Stimulated activated CD4-positive, alpha-beta T cell treated with anti-CD3 and anti-CD28 coated beads, TNF-alpha, amount 100 ng/mL, for 24 hours (primary cell): ENCODE data around the gene CDH4.

Experiments
- DNase-seq, 3 experiments: peaks; one replicate each; pipeline ENCODE4 v3.0.0-alpha.2; 2020; ENCODE audit warnings: low read depth in 3 of 3

Gene CDH4

DNA sequence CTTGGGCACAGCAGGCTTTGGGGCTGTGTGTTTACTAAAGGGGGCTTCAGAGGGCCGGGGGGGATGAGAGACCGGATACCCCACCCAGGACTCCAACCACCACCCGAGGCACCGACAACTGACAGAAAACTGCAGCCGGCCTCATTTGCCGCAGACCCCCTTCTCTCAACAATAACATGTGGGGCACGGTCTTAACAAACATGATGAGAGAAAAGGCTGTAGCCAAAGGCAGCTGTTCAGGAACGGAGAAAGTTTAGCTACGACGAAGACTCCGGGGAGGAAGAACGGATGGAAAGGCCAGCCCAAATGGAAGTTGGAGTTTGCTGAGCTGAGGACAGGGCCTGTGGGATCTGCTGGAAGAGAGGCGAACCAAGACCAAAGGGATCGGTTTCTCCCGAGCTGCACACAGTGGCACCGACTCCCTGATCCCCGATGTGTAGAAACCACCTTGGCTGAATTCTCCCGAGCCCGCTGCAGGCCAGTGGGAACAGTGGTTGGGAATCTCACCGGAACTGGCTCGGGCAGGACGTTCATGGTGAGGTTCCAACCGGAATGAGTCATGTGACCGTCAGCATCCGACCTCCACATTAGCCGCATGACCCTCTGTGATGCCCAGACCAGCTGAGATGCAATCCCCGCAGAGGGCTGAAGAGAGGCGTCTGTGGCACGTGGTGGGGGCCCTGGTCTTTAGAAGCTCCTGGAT is 454.3 kb downstream of the CDH4 start:
- no peak for DNase-seq

DNA sequence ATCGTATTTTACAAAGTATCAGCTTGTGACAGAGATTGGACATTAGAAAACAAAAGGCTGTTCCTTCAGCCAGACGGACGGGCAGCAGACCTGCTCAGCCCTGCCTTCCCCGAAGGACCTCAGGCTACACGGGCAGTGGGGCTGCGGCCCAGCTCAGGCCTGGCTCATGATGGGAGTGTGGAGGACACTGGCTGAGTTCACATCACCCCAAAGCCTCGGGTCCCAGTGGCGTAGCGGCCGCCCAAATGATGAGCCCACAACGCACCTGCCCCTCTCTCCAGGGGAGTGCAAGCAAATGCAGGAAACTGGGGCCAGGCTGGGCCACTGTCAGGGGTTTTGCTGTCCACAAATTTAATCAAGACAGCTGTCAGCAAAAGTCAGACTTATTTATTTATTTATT is 456.8 kb downstream of the CDH4 start:
- DNase-seq: no peak

DNA sequence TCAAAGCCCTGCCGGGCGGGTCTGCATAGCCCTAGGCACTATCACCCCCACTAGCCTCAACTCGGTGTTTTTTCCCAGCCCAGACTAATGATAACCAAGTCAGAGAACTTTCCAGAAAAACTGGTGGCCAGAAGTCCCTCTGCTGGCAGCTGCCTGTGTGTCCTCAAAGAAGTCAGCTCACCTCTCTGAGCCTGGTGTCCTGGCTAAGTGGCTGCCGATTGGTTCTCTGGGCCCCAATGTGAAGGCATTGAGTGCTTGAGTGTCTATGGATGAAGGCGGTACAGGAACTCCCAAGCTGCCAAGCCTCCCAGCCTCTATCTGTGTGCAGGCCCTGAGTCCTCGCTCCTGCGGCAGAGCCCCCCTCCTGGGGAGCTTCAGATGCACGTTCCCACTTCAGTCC is 458.0 kb downstream of the CDH4 start:
- DNase-seq: no peak

GRCh38 chr20:61712688-61713087 is 460.6 kb downstream of the CDH4 start:
- DNase-seq: no peak

DNA sequence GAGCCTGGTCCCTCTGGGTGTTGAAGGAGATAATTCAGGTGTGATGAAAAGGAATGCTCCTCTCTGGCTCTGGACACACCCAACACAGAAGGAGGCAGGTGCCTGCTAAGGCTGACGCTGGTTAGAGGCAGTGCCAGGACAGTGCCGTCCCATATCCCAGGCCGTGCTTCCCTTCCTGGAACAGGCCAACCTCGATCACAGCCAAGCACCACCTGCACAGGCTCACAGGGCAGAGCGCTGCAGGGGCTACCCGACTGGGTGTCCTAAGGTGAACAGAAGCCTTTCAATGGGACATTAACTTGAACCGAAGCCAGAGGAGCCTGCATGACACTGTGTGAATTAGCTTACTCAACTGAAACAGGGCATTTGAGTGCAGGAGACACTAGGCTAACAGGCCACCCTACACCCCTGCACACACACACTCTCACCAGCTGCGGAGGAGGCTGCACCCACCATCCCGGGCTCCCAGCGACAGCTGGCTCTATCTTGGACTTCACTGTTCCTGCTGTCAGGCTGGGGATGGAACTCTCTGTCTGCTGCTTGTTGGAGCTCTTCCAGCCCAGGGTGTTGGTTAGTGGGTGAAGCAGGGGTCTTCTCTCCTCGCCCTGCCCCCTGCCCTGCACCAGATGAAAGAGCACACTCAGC is 466.4 kb downstream of the CDH4 start:
- DNase-seq: no peak

DNA sequence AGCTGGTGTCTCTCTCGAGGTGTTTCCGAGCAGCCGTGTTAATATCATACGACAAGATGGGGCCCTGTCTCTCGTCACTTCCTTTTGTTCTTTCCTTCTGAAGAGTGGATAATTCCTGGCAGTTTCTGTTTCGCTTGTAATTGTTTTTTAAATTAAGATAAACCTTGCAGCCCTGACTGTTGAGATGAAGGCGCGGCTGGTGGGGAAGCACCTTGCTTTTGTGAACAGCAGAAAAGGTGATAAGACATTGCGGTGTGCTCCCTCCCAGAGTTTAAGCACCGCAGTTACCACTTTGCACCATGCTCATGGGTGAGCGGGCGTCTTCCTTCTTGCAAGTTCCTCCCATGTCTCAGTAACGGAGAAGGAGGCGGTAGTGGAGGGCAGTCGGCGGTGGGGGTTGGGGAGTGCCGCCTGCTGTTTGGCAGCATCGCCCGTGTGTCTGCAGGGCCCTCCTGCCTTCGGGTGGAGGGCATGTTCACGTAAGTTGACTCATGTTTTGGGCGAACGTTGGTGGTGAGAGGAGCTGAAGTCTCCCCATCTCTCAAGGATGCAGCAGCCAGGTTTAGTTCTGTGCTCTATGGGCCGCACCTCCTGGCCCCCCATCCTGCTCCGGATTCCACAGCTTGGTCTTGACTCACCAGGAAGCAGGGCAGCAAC is 467.8 kb downstream of the CDH4 start:
- peak in 2 of 3 experiments; percentile 6 to 39 for DNase-seq

- no peak for DNase-seq
Observed at GRCh38 chr20:61720348-61720696, 468.3 kb downstream of the CDH4 start.

DNA sequence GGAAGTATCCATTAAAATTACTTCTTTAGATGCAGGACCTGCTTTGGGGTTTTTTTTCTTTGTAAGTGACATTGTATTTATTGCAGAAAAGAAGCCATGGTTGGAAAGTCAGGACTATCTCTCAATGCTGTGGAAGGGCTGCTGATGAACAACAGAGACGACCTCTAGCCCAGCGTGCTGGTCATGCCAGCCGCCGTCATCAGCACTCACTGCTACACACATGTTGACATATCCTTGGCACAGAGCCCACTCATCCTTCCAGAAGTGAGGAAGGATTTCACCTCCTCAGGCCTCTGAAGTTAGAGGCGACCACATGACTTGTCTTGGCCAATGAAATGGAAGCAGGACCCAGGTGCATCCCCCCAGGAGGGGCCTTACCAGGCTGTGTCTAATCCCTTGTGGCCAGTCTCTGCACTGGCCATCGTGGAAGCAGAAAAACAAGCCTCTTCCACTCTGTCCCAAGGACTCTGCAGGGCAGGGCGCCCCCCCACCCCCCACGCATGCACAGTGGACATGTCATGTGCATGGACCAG is 470.2 kb downstream of the CDH4 start:
- DNase-seq: no peak

DNA sequence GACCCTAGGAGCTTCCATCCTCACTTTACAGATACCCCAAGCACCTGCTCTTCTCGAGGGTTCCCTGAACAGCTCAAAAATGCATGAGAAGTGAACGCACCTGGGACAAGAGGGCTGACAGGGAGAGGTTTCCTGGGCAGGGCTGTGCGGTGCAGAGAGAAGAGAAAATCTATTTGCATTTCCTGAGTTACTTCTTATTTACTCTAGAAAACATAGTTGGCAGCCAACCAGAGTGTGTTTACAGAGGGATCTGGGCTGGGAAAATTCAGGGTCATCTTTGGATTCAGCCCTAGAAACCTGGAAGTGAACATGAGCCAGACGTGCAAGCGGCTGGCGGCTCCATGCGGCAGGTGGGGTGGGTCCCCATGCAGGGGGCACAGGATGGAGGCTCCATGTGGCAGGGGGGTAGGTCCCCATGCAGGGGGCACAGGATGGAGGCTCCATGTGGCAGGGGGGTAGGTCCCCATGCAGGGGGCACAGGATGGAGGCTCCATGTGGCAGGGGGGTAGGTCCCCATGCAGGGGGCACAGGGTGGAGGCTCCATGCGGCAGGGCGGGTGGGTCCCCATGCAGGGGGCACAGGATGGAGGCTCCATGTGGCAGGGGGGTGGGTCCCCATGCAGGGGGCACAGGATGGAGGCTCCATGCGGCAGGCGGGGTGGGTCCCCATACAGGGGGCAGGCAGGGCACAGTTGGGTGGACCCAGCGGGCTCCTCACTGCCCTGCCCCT is 471.6 kb downstream of the CDH4 start:
- no peak for DNase-seq

DNA sequence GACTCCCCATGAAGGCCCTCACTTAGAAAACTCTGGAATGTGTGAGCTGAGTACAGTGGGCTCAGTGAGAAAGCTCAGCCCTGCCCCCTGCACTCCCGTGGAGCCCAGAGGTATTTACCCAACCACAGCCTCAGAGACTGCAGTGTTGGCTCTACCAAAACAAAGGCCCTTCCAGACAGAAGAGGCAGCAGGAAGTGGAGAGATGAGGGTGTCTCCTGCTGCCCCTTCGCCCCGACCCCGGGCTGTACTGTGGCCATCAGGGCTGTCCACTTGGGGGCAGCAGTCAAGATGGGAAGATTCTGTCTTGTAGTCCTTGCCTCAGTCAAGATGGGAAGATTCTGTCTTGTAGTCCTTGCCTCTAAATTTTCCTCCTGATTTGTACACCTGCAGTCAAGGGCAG is 472.3 kb downstream of the CDH4 start:
- DNase-seq: no peak

DNA sequence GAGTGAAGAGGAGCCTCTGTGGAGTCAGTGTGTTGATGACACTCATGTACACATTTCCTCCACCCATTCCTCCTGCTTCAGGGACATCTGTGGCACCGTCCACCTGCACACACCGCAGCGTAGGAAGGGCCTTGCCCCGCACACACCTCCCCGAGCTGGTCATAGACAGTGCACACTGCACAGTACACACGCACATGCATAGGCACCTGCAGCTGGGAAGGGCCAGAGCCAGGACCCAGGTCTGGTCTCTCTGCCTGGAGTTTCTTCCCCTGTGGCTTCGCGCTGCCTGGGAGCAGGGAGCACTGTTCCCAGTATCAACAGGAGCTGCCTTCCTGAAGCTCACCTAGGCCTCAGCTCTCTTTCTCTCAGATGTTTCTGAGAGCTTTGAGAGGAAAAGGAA is 473.1 kb downstream of the CDH4 start:
- DNase-seq: no peak

DNA sequence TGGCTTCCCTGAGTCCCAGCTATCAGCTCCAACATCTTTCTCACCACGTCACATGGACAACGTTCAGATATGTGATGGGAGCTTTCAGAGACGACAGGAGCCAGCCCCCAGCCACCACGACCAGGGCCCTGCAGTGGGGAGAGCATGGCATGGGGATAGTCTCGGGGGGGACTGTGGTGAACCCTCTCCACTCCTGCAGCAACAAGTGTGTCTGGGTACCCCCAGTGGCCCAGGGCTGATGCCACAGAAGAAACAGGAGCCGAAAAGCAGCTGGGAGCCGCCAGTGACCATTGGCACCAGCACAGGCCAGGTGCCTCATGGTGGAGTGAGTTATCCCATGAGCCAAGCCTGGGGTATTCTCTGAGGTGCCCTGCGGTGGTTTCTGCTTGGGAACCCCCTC is 473.9 kb downstream of the CDH4 start:
- no peak for DNase-seq

GRCh38 chr20:61726979-61727378 is 474.9 kb downstream of the CDH4 start:
- DNase-seq: no peak

DNA sequence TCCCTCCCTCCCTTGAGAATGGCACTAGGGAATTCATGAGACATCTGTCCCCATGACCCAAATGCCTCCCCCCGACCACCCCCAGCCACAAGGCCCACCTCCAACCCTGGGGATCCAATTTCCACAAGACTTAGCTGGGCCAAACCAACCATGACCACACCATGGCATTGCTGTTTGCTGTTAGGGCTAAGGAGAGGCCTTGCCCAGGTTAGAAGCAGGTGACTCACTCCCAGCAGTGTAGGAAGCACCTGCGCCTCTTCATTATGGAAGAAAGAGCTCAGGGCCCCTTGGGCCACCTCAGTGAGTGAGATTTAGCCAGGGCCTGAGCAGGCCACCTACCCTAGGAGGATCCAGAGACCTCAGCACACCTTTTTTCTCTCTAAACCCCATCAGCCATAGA is 475.7 kb downstream of the CDH4 start:
- DNase-seq: no peak

DNA sequence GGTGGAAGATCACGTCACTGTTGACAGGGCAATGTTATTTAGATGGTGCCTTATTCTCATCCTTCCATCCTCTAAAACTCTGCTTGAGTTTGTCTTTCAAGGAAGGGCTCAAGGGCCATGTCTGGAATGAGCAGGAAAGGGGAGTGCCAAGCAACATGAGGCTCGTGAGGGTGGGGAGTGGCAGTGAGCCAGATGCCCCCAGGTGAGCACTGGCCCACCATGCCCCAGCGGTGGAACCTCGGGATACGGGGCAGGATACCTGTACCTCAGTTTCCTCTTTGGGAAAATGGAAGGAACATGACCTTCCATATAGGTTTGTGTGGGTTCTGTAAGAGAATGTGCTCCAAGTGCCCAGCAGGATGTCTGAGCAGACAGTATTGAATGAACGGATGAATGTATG is 476.3 kb downstream of the CDH4 start:
- DNase-seq: no peak

- DNase-seq: no peak
Observed at GRCh38 chr20:61728786-61729770, 477.0 kb downstream of the CDH4 start.

GRCh38 chr20:61730631-61731362 is 478.7 kb downstream of the CDH4 start:
- DNase-seq: no peak

DNA sequence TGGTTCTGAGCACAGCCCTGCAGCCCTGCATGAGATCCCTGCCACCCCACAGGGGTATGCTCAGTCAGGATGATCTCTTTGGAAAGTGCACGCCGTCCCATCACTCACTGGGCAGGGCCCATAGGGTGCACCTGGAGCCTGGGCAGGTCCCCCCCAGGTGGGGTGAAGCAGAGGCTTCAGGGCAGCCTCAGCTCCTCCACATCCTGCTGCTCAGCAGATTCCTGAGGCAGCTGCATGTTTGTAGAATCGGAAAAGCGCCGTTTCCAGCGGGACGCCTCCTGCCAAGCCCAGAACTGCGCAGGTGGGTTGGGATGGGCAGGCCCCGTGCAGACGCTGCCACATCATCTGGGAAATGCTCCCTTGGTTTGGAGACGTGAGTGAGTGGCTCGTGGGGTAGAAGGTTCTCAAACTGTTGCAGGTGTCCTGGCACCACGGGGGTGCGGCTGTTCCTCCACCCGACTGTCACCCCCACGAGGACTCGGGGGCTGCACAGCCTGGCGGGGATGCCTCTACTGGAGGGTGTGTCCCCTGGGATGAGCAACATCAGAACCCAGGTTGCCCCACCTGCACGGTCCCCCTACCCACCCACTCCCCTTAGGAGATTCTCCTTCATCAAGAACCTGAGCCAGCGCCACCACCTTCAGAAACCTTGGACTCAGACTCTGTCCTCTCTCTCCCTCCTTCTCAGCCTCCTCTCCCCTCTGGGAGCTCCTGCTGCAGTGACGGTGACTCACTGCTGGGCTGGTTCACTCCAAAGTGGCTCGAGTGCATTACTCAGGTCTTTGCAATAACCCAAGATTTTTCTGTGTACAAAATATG is 479.5 kb downstream of the CDH4 start:
- no peak for DNase-seq

DNA sequence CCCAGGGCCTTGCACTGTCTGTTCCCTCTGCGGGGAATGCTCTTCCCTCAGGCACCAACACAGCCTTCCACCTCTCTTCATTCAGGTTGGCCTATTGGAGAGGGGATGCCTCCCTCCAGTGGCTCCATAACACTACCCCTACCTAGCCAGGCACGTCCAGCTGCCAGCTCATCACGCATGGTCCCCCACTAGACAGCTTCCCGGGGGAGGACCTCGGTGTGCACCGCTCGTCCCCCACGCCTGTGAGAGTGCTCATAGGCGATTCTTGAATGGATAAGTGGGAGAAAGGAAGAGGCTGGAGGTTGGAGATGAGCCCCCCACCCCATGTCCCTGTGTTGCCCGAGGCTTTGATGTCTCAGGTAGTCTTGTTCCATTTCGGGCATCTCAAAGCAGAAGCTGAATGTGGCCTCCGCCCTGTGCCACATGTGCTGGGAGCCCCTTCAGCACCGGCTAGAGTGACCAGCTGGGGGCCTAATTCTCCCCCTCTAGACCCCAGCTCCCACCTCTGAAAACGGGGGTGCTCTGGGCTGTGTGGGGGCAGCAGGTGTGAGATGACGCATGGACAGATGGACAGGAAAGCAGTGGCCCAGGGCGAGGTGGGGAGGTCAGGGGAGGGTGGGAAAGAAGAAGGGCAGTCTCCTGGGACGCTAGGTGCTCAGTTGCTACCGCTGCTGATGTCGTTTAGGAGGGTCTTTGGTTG is 480.6 kb downstream of the CDH4 start:
- DNase-seq: no peak
